Measurements from ENCODE around the gene GNB1.
"Not testable (repeated sequence)": the region's sequence is repeated elsewhere in the genome, so short reads cannot be mapped to it uniquely, and the experiment has no call there.

Gene GNB1

DNA sequence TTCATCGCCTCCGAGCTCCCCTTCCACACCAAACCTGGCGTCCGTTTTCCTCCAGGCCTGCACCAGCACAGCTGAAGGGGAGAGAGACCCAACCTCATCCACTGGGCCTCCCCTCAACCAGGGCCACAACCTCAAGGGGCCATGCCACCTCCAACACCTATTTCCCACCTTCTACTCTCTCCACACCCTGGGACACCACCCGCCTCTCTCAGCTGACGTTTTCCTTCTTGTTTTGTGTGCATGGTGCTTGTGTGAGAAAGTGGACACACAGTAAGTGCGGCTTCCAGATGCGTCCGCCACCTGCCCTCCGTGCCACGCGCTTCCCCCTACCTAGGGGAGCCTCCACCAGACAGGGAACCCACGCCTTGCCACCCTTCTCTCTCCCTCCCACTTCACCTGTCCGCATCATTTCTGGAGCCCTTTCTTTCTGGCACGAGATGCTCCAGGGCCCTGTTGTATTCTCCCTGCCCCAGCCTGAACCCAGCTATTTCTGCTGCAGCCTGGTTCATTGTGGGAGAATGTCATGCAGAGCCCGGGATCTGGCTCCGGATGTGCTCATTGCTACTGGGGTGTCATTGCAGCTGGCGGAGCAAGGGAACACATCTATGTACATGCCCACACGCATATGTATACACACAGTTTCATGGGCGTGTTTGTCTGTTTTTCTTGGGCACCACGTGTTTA, 1.3 kb upstream of the GNB1 start:
- FAIRE-seq: no peak
- DNase-seq (ENCODE audit: insufficient read length, low spot score): no peak

GRCh38 chr1:1891349-1892078, 627 bp upstream of the GNB1 start:
- FAIRE-seq (no peak), DNase-seq (ENCODE audit: insufficient read length, low spot score) (peak; percentile 70)

DNA sequence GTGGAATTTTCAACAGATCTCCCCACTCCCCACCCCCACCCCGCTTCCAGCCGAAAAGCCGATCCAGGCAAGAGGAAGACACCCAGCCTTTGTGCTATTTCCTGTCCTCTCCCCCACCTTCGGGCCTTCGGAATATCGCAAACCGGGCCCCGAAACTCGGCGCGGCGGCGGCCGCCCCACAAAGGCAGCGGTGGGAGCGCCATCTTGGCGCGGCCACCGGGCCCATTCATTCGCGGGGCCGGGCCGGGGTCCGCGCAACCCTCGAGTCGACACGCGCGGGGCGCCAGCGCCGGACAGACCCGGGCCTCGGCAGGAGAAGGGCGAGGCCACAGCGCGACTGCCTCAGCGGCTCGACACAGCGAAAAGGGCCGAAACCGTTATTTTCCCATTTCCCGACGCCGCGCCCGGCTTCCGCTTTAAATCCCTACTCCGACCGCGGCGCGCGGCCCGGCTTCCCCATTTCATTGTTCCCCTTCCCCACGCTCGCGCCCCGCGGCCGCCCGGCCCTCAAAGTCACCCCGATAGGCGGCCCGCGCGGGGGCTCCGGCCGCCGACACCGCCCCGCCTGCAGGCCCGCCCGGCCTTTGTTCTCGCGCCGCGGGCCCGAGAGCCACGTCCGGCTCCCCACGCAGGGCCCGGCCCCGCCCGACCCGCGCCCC, 911 bp downstream of the GNB1 start:
- FAIRE-seq (peak; percentile 72), DNase-seq (ENCODE audit: insufficient read length, low spot score) (peak; percentile 70)

- DNase-seq (ENCODE audit: insufficient read length, low spot score) (no peak), FAIRE-seq (no peak)
Measured at GRCh38 chr1:1889090-1889750, 1.7 kb downstream of the GNB1 start.

DNA sequence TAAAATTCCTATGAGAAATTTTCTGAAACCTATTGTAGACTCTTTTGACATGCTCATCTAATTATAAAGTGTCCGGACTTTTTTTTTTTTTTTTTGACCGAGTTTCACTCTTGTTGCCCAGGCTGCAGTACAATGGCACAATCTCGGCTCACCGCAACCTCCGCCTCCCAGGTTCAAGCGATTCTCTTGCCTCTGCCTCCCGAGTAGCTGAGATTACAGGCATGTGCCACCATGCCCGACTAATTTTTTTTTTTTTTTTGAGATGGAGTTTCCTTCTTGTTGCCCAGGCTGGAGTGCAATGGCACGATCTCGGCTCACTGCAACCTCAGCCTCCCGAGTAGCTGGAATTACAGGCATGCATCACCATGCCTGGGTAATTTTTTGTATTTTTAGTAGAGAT, 7.0 kb downstream of the GNB1 start:
- not testable (repeated sequence) for DNase-seq (ENCODE audit: insufficient read length, low spot score); FAIRE-seq

DNA sequence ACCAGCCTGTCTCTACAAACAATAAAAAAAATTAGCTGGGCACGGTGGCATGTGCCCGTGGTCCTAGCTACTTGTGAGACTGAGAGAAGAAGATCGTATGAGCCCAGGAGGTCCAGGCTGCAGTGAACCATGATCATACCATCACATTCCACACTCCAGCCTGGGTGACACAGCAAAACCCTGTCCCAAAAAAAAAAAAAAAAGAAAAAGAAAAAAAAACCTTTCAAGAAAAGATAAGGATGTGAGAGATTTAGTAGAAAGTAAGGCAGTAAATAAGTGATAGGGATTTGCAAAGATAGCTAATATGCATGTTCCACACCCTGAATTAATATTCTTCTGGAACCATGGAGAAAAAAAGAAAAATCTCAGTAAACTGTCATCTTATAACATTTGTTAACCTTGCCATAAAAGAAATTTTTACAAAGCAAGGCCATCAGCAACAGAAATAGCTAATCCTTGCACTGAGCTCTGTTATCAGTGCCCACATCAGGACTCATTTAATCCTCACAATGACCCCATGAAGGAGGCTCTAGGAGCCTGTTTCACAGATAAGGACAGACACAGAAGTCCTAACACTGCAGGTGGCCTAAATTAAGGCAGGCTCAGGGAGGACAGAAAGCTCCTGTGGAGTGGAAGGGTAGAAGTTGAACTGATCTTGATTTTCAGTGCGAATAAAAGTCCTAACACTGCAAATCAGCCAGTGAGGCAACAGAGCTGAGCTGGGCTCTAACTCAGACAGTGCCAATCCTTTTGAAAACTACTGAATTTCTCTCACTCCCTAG, 7.6 kb downstream of the GNB1 start:
- FAIRE-seq: no peak
- DNase-seq (ENCODE audit: insufficient read length, low spot score): no peak

GRCh38 chr1:1881727-1882126, 9.2 kb downstream of the GNB1 start:
- FAIRE-seq (no peak), DNase-seq (ENCODE audit: insufficient read length, low spot score) (no peak)

DNA sequence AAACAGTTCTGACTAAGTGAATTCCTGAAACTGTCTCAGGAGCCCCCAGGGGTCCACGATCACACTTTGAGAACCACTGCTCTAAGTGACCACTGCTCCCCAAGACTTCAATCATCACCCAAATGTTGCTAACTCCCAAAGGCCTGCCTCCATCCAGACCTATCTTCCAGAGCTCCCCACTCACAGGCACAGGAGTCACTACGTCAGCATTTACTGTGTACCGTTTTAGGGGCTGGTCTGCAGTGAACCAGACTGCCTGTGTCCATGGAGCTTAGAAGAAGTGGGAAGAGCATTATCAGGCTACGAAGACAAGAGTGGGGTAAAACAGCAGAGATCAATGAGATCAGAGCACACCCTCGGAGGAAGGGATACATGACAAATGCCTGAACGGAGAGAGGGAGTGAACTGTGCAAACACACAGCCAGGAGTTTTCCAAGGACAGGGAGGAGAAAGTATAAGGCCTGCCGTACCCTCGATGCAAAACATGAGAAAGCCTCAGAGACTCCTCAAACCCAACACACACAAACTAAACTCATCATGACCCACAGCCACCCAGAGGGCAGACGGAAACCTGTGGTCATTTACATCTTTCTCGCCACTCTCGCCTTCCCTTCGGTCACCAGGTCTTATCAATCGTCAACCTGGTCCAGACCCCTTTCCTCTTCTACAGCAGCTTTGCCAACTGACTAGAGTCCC, 10.1 kb downstream of the GNB1 start:
- FAIRE-seq (no peak), DNase-seq (ENCODE audit: insufficient read length, low spot score) (no peak)

DNA sequence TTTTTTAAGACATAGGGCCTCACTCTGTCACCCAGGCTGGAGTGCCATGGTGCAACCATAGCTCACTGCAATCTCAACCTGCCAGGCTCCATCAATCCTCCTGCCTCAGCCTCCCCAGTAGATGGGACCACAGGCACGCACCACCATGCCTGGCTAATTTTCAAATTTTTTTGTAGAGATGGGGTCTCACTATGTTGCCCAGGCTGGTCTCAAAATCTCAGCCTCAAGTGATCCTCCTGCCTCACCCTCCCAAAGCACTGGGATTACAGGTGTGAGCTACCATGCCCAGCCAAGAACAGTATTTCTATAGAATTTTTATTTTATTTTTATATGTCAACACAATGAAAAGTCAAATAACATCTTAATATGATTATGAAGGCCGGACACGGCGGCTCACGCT, 10.9 kb downstream of the GNB1 start:
- DNase-seq (ENCODE audit: insufficient read length, low spot score) (no peak), FAIRE-seq (no peak)

DNA sequence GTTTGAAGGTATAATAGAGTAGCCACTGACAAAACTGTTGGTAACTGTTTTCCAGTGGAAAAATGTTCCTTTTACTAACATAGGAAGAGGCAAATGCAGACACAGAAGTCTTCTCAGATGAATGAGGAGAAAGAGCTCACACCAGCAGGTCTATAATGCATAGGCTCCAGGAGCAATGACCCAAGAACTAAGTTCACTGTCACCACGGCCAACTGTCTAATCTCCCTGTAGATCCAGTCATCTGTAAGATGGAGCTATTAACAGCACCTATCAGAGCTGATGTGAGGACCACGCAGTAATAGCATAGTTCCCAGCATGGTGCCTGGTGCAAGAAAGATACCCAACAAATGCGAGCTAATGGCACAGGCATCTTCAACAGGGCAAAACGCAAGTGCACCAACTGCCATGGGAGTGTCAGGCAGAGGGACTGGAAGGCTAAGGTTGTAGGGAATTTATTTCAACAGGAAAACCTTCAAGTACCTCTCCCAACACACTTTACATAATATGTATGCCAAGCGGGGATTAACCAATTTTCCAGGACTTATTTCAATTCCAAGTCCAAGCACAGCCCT, 12.9 kb downstream of the GNB1 start:
- DNase-seq (ENCODE audit: insufficient read length, low spot score) (no peak), FAIRE-seq (no peak)

DNA sequence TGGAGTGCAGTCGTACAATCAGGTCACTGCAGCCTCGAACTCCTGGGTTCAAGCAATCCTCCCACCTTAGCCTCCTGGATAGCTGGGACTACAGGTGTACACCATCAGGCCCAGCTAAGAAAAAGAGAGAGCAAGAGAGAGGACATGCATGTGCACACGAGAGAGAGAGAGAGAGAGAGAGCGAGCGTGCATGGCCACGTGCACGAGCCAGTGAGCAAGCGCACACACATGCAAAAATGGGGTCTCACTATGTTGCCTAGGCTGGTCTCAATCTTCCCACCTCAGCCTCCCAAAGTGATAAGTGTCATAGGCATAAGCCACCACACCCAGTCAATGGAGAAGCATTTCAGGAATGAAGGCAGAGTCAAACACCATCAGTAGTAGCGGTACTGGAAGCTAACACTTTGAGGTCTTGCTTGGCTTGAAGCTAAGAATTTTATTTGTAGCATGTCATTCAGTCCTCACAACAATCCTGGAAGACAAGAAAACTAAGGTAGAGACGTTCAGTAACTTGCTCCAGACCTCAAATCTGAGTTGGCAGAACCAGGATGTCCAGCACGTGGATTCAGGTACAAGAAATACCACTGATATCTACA, 14.5 kb downstream of the GNB1 start:
- no peak for FAIRE-seq
- no peak for DNase-seq (ENCODE audit: insufficient read length, low spot score)

- DNase-seq (ENCODE audit: insufficient read length, low spot score) (no peak), FAIRE-seq (no peak)
Measured at GRCh38 chr1:1875932-1876331, 15.0 kb downstream of the GNB1 start.

- DNase-seq (ENCODE audit: insufficient read length, low spot score): no peak
- FAIRE-seq: no peak
Measured at GRCh38 chr1:1874901-1875300, 16.0 kb downstream of the GNB1 start.

GRCh38 chr1:1873186-1873585, 17.7 kb downstream of the GNB1 start:
- no peak for DNase-seq (ENCODE audit: insufficient read length, low spot score)
- FAIRE-seq: no peak

GRCh38 chr1:1872329-1872994, 18.4 kb downstream of the GNB1 start:
- no peak for FAIRE-seq

GRCh38 chr1:1869469-1869868, 21.4 kb downstream of the GNB1 start:
- DNase-seq (ENCODE audit: insufficient read length, low spot score): no peak
- FAIRE-seq: no peak

More at GRCh38 chr1:1872329-1872994, 18.4 kb downstream of the GNB1 start:
- no peak for DNase-seq (ENCODE audit: insufficient read length, low spot score)

GRCh38 chr1:1867164-1867563, 23.7 kb downstream of the GNB1 start:
- DNase-seq (ENCODE audit: insufficient read length, low spot score): no peak
- FAIRE-seq: no peak

DNA sequence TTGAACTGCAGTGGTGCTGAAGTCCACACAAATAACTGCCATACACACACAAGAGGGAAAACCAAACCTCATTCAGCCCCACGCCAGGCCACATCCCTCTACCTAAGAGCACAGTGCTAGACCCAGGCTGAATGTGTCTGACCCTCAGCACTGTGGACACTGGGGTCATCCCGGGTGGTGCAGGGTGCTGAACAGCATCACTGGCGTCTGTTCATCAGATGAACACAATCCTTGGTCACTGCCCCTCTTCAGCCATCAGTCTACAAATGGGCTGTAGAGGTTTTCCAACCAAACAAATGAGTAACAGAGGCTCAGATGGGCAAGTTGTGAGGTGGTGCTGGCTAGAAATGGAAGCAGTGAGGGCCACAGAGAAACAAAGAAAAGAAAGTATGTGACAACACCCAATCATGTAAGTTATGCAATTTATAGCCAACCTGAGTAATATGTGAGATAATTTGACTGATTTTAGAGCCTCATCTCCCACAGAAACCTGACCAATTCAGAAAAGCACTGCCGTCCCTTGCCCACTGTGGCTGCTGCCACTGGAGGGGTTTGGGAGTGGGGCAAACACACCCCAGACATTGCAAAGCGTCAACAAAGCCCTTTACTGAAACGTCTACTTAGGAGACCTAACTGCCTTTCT, 27.9 kb downstream of the GNB1 start:
- DNase-seq (ENCODE audit: insufficient read length, low spot score) (no peak), FAIRE-seq (no peak)
